GM12891 (cell line): Measurements from ENCODE around the gene MXD1.

ENCODE experiments used
- PAX5 ChIP-seq: IDR thresholded peaks from 2 replicates; pipeline ENCODE4 v1.6.1; 2011; ENCODE audit warnings: low read length, moderate library complexity, mild to moderate bottlenecking; ENCODE audit not compliant: insufficient read depth, severe bottlenecking
- POLR2A ChIP-seq: IDR thresholded peaks from 2 replicates; pipeline ENCODE4 v1.6.1; 2011; ENCODE audit warnings: low read depth, low read length, control low read depth
- POLR2AphosphoS5 ChIP-seq: IDR thresholded peaks from 2 replicates; pipeline ENCODE4 v1.6.1; 2011; ENCODE audit warnings: low read depth, low read length, control low read depth
- POU2F2 ChIP-seq: IDR thresholded peaks from 2 replicates; pipeline ENCODE4 v1.6.1; 2011; ENCODE audit warnings: low read depth, mild to moderate bottlenecking, control low read depth, low read length, moderate library complexity
- SPI1 ChIP-seq: IDR thresholded peaks from 2 replicates; pipeline ENCODE4 v1.6.1; 2011; ENCODE audit warnings: low read depth, low read length, control low read depth
- TAF1 ChIP-seq: IDR thresholded peaks from 2 replicates; pipeline ENCODE4 v1.6.1; 2011; ENCODE audit warnings: low read depth, low read length, control low read depth

- TF ChIP-seq POLR2A (no peak), POLR2AphosphoS5 (no peak), PAX5 (no peak), TAF1 (no peak), SPI1 (no peak), POU2F2 (no peak)
These were observed 20.1 kb downstream of the MXD1 start for GRCh38 chr2:69935011-69935410.
